ENCODE results near the gene CDK11A.
"Not testable (repeated sequence)": the region's sequence is repeated elsewhere in the genome, so short reads cannot be mapped to it uniquely, and the experiment has no call there.

CDK11A gene

DNA sequence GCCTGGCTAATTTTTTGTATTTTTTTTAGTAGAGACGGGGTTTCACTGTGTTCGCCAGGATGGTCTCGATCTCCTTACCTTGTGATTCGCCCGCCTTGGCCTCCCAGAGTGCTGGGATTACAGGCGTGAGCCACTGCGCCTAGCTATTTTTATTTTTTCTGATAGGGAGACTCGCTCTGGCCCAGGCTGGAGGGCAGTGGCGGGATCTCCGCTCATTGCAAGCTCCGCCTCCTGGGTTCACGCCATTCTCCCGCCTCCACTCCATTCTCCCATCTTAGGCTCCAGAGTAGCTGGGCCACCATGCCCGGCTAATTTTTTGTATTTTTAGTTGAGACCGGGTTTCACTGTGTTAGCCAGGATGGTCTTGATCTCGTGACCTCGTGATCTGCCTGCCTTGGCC, 1.9 kb upstream of the CDK11A start:
- not testable (repeated sequence) for DNase-seq (ENCODE audit: low read depth in 2 of 2)

DNA sequence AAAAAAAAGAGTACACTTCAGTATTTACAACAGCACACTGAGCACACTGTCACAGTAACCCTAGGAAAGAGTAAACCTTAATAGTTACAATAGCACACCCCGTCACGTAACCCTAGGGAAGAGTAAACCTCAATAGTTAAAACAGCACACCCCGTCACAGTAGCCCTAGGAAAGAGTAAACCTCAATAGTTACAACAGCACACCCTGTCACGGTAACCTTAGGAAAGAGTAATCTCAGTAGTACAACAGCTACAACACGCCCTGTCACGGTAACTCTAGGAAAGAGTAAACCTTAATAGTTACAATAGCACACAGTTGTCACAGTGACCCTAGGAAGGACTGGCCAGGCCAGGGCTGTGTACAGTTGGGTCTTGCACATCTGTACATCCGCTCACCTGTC, 3.0 kb downstream of the CDK11A start:
- no peak for DNase-seq (ENCODE audit: low read depth in 2 of 2)

DNA sequence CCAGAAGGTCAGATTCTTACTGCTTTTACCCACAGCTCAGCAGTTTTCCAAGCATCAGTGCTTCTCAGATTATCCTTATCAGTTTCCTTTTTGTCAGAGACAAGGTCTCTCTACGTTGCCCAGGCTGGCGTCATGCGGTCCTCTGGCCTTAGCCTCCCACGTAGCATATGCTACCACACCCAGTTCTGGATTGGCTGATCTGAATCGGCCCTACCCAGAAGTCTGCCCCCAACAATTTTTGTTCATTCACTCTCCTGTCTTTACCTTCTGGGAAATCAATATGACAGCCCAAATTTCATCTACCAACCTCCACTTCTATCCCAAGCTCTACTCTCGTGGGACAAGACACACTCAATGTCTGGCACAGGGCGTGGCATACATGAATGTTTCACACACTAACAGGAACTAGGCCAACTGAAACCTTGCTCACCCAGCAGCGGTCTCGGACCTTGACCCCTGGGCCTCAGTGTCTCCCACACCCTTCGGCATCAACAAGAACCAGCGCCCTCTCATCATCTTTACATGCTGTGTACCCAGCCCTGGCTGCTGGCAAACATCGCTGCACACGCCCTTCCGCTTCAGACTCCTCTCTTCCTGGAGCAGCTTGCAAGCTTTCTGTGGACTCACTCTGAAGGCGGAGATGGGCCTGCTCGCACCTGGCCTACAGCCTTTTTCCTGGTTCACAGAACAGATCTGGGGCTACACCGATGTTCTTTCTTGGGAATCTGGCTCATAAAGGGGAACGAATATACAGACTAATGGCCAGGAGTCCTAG, 8.9 kb downstream of the CDK11A start:
- DNase-seq (ENCODE audit: low read depth in 2 of 2): not testable (repeated sequence)

DNA sequence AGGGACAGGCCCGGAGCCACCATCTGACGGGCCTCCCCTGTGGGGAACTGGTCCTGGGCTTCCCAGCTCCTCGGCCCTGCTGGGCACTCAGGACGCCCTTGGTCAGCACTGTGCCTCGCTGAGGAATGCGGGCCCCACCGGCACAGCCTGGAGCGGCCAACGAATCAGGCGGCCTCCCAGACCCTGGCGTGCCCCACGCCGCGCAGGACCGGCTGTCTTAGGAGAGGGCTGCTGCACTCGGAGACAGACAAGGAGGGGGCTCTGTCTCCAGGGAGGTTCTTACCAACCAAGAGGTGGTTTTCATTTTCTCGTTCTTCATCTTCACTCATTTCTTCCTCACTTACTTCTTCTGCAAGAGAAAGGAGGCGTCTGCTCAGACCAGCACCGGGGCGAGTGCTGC, 16.3 kb downstream of the CDK11A start:
- DNase-seq (ENCODE audit: low read depth in 2 of 2): not testable (repeated sequence)

DNA sequence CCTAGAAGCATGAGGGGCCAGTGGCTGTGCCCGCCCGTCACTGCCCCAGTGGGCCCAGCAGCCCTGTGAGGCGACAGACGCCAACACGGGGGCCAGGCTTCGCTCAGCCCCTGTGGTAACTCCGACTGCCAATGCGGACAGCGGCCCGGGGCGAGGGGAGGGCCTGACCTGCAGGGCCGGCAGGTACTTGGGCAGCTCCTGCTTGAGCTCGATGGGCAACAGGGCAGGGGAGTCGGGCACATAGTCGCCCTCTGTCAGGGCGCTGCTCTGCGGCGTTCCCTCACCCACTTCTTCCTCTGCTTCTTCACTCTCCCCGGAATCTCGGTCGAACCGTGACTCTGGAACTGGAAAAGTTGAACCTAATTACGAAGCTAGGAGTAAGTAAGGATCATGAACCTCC, 16.9 kb downstream of the CDK11A start:
- DNase-seq (ENCODE audit: low read depth in 2 of 2): not testable (repeated sequence)

DNA sequence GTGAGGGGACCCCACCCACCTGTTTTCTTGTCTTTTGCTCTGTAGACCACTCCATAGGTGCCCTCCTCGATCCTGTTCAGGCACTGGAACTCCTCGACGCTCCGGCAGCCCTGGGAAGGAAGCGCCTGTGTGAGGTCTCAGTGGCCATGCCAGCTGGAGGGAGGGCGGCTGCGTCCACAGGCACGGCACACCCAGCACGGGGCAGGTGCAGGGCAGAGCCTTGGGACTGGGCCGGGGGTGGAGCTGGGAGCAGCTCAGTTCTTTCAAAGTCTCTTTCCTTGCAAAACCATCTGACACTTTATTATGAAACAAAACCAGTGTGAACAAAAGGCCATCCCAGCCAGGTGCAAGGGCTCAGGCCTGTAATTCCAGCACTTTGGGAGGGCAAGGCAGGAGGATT, 18.5 kb downstream of the CDK11A start:
- not testable (repeated sequence) for DNase-seq (ENCODE audit: low read depth in 2 of 2)

DNA sequence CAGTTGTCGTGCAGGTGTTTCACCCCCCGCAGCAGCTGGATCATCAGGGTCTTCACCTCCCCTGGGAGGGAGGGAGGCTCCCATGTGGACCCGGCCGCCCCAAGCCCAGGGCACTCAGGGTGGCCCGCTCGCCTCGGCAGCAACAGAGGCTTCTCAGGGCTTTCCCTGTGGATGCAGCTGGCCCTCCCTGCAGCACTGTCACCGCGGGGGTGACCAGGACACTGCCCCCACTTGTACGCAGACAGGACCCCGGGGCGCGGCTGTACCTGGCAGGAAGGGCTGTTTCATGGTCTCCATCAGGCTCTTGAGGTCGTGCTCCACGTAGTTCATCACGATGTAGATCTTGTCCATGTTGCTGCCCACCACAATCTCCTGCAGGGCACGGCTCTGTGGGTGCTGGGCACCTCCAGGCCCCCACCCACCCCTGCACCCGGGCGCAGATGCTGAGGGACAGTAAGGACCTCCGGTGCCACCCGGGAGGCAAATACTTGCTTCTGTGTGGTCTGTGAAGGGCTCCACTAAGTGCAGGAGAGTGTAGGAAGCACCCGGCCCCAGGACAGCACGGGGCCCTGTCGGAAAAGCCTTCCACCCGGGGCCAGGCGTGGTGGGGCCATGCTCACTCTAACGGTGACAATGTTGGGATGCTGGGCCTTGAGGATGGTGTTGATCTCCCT, 19.7 kb downstream of the CDK11A start:
- not testable (repeated sequence) for DNase-seq (ENCODE audit: low read depth in 2 of 2)

DNA sequence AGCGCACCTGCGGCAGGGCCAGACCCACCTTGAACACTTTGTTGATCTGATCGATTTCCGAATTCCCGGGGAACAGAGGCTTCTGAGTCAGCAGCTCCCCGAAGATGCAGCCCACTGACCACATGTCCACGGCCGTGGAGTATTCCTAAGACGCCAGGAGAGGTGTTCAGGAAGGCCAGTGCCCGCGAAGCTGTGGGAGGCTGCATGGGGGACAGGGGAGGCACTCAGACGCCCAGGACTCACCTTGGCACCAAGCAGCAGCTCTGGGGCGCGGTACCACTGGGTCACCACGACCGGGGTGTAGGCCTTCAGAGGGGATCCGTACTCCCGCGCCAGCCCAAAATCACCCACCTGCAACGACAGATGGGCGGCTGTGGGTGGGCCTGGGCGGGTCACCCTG, 20.4 kb downstream of the CDK11A start:
- no peak for DNase-seq (ENCODE audit: low read depth in 2 of 2)

DNA sequence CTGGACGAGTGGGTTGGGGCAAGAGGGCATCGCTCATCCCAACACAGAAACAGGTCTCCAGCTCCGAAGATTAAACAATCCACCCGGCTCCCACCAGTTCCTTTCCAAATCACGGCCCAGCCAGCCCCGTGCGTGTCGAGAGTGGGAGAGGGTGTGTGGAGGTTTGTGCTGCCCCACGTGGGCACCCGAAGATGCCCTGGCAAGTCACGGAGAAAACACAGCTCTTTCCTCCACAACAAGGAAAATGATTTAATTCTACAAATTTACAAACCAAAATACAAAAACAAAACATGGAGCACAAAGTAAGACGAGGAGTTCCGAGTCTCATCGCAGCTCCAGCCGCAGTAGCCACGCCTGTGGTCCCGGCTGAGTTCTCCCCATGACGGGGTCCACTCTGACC, 21.7 kb downstream of the CDK11A start:
- not testable (repeated sequence) for DNase-seq (ENCODE audit: low read depth in 2 of 2)

DNA sequence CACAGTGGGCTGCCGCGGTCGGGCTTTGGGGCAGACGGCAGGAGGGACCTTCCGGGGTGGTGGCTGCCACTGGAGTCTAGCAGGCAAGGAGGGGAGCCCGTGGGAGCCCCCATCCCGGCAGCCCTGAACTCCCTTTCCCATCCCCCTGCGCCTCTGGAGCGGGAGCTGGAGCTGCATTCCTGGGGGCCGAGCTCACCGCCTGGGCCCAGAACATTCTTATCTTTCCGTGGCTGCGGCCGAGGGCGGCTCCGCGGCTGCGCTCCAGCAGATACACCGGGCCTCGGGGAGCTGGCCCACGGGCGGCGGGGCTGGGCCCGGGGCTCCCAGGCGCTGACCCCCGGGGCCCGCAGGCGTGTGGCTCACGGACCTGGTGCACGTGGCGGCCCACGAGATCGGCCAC, 23.6 kb downstream of the CDK11A start:
- not testable (repeated sequence) for DNase-seq (ENCODE audit: low read depth in 2 of 2)

DNA sequence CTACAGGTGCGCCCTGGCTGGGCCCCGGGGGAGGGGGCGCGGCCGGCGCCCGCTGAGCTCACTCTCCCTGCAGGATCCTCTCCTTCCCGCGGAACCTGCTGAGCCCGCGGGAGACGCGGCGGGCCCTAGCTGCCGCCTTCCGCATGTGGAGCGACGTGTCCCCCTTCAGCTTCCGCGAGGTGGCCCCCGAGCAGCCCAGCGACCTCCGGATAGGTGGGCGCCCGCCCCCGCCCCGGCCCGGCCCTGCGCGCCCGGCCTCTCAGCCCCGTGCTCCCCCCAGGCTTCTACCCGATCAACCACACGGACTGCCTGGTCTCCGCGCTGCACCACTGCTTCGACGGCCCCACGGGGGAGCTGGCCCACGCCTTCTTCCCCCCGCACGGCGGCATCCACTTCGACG, 24.1 kb downstream of the CDK11A start:
- not testable (repeated sequence) for DNase-seq (ENCODE audit: low read depth in 2 of 2)

DNA sequence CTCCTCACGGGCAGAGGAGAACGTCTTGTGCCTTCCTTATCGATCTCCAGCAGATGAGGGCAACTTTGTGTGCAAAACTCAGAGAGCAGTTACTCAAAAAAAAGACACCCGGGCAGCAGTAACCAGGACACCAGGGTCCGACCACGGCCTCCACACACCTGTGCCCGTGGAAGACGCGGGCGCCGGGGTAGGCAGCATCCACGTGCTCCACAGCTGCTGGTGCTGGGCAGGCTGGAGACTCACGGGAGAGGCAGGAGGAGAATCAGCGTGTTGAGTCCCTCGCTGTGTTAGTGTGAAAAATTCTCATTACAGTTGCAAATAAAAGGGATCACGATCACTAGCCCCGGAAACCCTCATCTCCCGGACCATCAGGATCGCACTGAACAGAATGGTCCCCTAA, 25.1 kb downstream of the CDK11A start:
- not testable (repeated sequence) for DNase-seq (ENCODE audit: low read depth in 2 of 2)

DNA sequence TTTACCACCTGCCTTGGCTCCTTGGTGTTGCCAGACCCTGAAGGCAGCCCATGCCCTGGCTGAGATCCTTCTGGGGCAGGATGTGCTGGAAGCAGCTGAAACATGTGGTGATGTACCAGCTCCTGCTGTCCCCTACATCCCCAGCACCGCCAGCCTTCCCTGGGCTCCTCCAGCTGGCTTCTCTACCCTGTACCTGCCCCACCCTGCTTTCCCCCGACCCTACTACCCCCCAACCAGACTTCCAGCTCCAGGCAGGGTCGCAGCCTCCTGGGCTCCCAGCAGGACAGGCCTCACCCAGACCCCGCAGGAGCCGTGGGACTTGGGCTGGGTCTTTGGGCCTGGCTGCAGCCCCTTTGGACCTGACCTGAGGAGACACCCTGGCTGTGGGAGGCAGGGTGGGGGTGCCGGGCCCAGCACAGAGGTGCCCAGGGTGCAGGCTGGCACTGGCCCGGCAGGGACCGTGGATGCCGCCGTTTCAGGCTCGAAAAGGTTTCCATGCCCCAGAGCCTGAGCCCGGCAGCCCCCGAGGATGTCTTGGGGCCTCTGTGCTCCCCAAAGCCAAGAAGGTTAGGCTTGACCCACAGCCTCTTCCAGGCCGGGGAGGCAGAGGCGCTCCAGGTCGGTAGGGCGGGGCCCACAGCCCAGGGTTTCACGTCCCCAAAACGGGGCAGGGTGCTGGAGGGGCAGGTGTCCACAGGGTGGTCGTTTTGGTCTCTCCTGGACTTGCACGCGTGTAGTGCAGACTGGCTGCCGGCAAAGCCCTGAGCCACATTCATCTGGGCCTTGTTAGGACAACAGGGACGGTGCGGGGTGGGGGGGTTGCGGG, 26.6 kb downstream of the CDK11A start:
- not testable (repeated sequence) for DNase-seq (ENCODE audit: low read depth in 2 of 2)

DNA sequence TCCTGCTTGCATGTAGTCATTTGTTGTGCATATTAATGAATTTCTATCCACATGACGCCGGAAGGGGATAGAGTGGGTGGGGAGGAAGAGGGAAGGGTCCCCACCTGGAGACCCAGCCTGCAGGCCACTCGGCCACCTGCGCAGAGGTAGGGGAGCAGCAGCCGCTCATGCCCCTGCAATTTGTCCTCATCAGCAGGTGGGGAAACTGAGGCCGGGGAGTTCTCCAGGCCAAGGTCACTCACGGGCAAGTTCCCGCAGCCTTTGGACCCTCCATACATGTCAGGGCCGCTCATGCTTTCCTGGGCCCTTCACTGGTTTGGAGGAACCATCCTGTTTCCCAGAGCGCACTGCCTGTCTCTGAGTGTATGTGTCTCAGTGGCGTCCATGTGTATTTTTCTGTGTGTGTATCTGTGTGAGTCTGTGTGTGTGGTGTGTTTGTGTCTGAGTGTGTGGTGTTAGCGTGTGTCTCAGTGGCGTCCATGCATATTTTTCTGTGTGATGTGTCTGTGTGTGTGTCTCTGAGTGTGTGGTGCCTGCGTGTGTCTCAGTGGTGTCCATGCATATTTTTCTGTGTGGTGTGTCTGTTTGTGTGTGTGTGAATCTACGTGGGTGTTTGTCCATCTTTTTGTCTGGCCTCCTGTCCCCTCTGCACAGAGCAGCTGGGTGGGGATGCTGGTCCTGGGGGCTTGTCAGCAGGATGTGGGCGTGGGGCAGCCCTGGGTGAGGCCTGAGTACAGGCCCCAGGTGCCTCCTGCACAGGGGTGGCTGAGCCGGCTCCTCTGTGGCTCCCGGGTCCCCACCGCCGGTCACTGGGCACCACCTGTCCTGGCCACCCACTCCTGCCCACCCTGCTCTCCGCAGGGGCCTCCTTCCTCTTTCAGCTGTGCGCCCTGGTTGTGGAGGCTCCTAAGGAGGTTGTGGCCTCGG, 27.5 kb downstream of the CDK11A start:
- DNase-seq (ENCODE audit: low read depth in 2 of 2): not testable (repeated sequence)

DNA sequence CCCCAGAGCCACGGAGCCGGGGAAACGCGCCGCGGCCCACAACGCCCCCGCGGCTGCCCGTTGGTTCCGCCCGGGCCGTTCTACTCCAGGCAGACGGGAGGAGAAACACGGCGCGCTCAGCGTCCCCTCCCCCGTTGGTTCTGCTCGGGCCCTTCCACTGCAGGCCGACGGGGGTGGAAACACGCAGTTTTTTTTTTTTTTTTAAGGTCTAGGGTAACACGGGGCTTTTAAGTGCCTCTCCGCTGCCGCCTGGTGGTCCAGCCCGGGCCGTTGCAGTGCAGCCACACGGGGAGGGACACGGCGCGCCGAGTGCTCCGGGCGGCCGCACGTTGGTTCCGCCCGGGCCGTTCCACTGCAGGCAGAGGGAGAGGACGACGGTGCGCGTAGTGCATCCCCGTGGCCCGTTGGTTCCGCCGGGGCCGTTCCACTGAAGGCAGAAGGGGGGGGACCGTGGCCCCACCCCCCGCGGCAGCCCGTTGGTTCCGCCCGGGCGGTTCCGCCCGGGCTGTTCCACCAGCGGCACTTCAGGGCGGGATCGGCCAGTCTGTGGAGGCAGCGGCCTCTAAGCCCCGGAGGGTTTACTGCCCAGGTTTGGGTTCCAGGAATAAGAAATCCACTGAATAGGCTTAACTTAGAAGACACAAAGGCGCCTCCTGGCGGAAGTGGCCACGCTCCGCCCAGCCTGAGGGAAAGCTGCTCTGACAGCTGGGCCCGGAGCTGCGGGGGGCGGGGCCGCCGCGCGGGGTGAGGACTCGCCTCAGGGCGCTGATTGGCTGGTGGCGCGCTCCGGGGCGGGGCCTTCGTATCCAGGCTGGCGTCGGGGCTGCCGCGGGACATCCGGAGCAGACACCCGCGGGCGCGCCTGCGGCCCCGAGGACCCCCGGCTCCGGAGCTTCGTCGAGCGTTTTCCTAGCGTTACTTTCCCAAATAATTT, 31.2 kb downstream of the CDK11A start, which contains the start of gene SLC35E2B:
SLC35E2B (minus strand) TSS at position 82 of the 934 bp plus-strand sequence. CDS start 16,096 bp downstream, outside the sequence.
- DNase-seq (ENCODE audit: low read depth in 2 of 2): peak; percentile 62 to 83

DNA sequence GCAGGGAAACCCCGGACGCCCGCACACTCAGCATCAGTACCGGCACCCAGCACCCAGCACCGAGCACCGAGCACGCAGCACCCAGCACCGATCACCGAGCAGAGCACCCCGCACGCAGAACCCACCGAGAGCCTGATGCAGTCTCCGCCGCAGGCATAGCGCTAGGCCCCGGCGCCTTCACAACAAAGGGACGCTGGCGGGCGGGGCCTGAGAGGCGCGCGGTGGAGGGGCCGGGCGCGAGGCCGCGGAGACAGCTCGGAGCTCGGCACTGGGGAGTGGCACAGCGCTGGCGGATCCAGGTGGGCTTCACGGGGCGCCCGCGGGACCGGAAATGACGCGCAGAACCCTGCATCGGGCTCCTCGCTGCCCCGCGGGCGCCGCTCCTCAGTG, 31.8 kb downstream of the CDK11A start:
- peak in 1 of 2 donors; percentile 55 for DNase-seq (ENCODE audit: low read depth in 2 of 2)

DNA sequence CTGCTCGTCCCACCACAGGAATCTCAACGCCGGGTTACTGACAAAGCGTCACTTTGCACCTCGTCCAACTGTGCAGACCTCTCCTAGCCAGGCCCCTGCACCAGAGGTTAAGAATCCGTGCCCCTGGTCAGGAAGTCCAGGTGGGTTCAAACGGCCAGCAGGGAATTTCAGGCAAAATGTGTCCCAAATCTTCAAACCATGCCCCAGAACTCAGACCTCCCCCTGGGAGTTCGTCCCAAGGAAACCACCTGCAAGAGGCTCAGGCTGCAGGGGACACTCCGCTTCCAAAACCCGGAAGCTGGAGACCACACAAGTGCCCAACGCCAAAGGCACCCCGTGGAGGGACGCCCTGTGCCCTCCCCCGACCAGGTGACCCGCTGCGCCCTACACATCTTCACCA, 32.7 kb downstream of the CDK11A start:
- DNase-seq (ENCODE audit: low read depth in 2 of 2): not testable (repeated sequence)

DNA sequence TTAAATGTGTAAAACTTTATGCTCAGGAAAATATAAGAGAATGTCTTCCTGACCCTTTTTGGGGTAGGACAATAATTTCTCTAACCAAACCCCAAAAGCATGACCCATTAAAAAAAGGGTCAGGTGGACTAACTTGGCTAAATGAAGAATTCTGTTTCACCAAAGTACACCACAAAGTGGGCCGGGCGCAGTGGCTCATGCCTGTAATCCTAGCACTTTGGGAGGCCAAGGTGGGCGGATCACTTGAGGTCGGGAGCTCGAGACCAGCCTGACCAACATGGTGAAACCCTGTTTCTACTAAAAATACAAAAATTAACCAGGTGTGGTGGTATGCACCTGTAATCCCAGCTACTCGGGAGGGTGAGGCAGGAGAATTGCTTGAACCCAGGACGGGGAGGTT, 34.6 kb downstream of the CDK11A start:
- DNase-seq (ENCODE audit: low read depth in 2 of 2): not testable (repeated sequence)

DNA sequence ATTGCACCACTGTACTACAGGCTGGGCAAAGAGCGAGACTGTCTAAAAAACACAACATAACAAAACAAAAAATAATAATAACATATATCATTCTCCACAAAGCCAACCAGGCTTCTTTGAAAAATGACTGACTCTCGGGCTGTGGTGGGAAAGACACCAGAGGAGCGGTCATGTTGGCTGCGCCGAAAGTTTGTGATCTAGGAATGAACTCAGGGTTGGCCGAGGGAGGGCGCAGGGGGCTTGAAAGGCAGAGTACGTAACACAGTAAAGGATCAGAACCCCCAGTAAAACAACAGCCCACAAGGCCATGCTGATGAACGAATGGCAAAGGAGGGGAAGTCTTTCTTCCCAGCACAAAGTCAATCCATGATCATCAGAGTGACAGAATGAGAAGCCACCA, 36.3 kb downstream of the CDK11A start:
- DNase-seq (ENCODE audit: low read depth in 2 of 2): no peak
